Astrocyte (in vitro differentiated cells and primary cell): ENCODE measurements around the gene LIMK2. TPM values are rescaled to one million over a fixed set of nuclear protein-coding genes. Genes with fewer than 3 reads are reported as not detected.

ENCODE experiments used
- DNase-seq: peaks from one replicate; pipeline ENCODE4 v3.0.0-alpha.2; 2010; ENCODE audit warnings: low read depth
- FAIRE-seq: peaks from 2 replicates; lab custom pipeline; 2011; peaks lifted over from hg19 to GRCh38; lab: Jason Lieb, UNC
- H2AFZ ChIP-seq: 2 replicates; pipeline ENCODE4 v1.6.0; 2012; ENCODE audit warnings: low read depth, low read length, inconsistent platforms
- H3K27ac ChIP-seq: 2 replicates; pipeline ENCODE4 v1.5.1; 2011; ENCODE audit warnings: low read depth, low read length, inconsistent platforms
- H3K27me3 ChIP-seq: 2 replicates; pipeline ENCODE4 v1.6.0; 2011; ENCODE audit warnings: low read length, inconsistent platforms; ENCODE audit not compliant: insufficient read depth
- H3K36me3 ChIP-seq: 2 replicates; pipeline ENCODE4 v1.5.1; 2011; ENCODE audit warnings: low read length, inconsistent platforms; ENCODE audit not compliant: insufficient read depth
- H3K4me1 ChIP-seq: 2 replicates; pipeline ENCODE4 v1.5.1; 2011; ENCODE audit warnings: low read length, inconsistent platforms; ENCODE audit not compliant: insufficient read depth
- H3K4me2 ChIP-seq: 2 replicates; pipeline ENCODE4 v1.6.0; 2012; ENCODE audit warnings: low read length, inconsistent platforms
- H3K4me3 ChIP-seq: 2 replicates; pipeline ENCODE4 v1.5.1; 2011; ENCODE audit warnings: low read depth, mild to moderate bottlenecking, low read length, inconsistent platforms; ENCODE audit not compliant: insufficient read depth
- H3K79me2 ChIP-seq: 2 replicates; pipeline ENCODE4 v1.6.0; 2012; ENCODE audit warnings: mild to moderate bottlenecking, low read length, inconsistent platforms; ENCODE audit not compliant: insufficient read depth
- H3K9ac ChIP-seq: 2 replicates; pipeline ENCODE4 v1.6.0; 2012; ENCODE audit warnings: mild to moderate bottlenecking, low read length, inconsistent platforms
- H3K9me3 ChIP-seq: 2 replicates; pipeline ENCODE4 v1.5.1; 2012; ENCODE audit warnings: low read depth, mild to moderate bottlenecking, low read length, inconsistent platforms; ENCODE audit not compliant: insufficient read depth
- H4K20me1 ChIP-seq: 2 replicates; pipeline ENCODE4 v1.6.0; 2012; ENCODE audit warnings: low read length, inconsistent platforms; ENCODE audit not compliant: insufficient read depth
- H3K27ac Mint-ChIP-seq: one replicate; pipeline ENCODE4 v1.8.0; 2021; ENCODE audit warnings: mild to moderate bottlenecking, mixed read lengths; ENCODE audit not compliant: unreplicated experiment
- H3K27me3 Mint-ChIP-seq: one replicate; pipeline ENCODE4 v1.8.0; 2021; ENCODE audit warnings: low read depth, mixed read lengths; ENCODE audit not compliant: unreplicated experiment
- H3K36me3 Mint-ChIP-seq: one replicate; pipeline ENCODE4 v1.8.0; 2021; ENCODE audit warnings: low read depth, mixed read lengths; ENCODE audit not compliant: unreplicated experiment
- H3K4me1 Mint-ChIP-seq: one replicate; pipeline ENCODE4 v1.8.0; 2021; ENCODE audit warnings: low read depth, mixed read lengths; ENCODE audit not compliant: unreplicated experiment
- H3K4me3 Mint-ChIP-seq: one replicate; pipeline ENCODE4 v1.8.0; 2021; ENCODE audit warnings: mild to moderate bottlenecking, moderate library complexity, mixed read lengths; ENCODE audit not compliant: unreplicated experiment
- H3K9me3 Mint-ChIP-seq: one replicate; pipeline ENCODE4 v1.8.0; 2021; ENCODE audit warnings: mild to moderate bottlenecking, mixed read lengths; ENCODE audit not compliant: unreplicated experiment
- EZH2 ChIP-seq: IDR thresholded peaks from 2 replicates; pipeline ENCODE4 v1.6.1; 2012; ENCODE audit warnings: mild to moderate bottlenecking, low read length, inconsistent platforms; ENCODE audit not compliant: insufficient read depth
- total RNA-seq: library from RNA; stranded (reverse); gene quantifications from 2 replicates; pipeline ENCODE4 v1.2.1, GENCODE V29; 2021
- TF ChIP-seq, protein P1 (sequence below): IDR thresholded peaks from 2 replicates; pipeline ENCODE4 v1.5.1; 2011; ENCODE audit warnings: low read depth, mild to moderate bottlenecking, inconsistent platforms, low read length, moderate library complexity; ENCODE audit not compliant: insufficient read depth

The LIMK2 gene
- total RNA-seq, 1 donor from 2014 or later, result 128 TPM

DNA sequence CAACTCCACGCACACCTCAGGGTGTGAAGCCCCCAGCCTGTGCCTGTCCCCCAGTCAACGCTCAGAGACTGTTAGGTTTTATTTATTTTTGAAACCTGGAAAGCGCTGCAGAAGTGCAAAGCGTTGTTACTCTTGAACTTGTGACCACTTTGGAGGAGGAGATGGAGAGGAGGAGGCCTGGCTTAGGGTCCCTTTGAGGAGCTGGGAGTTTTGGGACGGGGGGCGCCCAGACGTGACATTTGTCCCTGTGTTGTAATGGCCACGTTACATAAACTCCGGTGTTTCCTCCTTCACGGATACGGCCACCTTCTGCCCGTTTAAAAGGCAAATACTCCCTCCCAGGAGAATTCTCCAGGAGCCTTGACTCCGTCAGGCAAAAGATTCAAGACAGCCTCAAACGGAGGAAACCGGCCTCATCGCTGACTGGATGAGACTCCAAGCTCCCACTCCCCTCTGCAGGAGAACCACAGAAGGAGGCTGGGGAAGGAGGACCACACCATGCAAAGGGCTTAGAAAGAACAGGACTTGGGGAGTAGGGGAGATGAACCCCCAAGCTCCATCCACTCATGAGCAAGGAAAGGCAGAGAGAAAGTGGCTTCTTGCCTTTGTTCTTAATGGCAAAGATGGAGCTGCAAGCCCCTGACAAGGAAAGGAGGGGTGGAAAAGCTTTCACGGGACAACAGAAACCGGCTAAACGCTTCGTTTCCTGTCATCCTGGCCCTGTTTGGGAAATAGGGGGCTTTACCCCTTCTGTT lies 79.6 kb downstream of the LIMK2 start:
- Histone ChIP-seq H3K79me2 (no peaks in the 10 kb centered on the region), H3K36me3 (peaks cover 2% of the 10 kb centered on the region), H3K4me3 (peak overlapping the region; percentile 64), H3K9me3 (no peaks in the 10 kb centered on the region), H2AFZ (peak overlapping the region; percentile 65), H3K4me1 (peaks cover 19% of the 10 kb centered on the region), H4K20me1 (no peaks in the 10 kb centered on the region), H3K27ac (peak overlapping the region; percentile 3), H3K4me2 (peak overlapping the region; percentile 95), H3K27me3 (peaks cover 5% of the 10 kb centered on the region), H3K9ac (peak overlapping the region; percentile 81)
- no peak for FAIRE-seq
- no peak for TF ChIP-seq EZH2
- TF ChIP-seq, protein P1, sequence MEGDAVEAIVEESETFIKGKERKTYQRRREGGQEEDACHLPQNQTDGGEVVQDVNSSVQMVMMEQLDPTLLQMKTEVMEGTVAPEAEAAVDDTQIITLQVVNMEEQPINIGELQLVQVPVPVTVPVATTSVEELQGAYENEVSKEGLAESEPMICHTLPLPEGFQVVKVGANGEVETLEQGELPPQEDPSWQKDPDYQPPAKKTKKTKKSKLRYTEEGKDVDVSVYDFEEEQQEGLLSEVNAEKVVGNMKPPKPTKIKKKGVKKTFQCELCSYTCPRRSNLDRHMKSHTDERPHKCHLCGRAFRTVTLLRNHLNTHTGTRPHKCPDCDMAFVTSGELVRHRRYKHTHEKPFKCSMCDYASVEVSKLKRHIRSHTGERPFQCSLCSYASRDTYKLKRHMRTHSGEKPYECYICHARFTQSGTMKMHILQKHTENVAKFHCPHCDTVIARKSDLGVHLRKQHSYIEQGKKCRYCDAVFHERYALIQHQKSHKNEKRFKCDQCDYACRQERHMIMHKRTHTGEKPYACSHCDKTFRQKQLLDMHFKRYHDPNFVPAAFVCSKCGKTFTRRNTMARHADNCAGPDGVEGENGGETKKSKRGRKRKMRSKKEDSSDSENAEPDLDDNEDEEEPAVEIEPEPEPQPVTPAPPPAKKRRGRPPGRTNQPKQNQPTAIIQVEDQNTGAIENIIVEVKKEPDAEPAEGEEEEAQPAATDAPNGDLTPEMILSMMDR, result no peak
- Mint-ChIP-seq H3K36me3 (peaks cover 10% of the 10 kb centered on the region), H3K4me1 (peaks cover 28% of the 10 kb centered on the region), H3K27me3 (no peaks in the 10 kb centered on the region), H3K4me3 (peak overlapping the region; percentile 93), H3K27ac (peak overlapping the region; percentile 62), H3K9me3 (peaks cover 2% of the 10 kb centered on the region)
- DNase-seq, result peak; percentile 21

DNA sequence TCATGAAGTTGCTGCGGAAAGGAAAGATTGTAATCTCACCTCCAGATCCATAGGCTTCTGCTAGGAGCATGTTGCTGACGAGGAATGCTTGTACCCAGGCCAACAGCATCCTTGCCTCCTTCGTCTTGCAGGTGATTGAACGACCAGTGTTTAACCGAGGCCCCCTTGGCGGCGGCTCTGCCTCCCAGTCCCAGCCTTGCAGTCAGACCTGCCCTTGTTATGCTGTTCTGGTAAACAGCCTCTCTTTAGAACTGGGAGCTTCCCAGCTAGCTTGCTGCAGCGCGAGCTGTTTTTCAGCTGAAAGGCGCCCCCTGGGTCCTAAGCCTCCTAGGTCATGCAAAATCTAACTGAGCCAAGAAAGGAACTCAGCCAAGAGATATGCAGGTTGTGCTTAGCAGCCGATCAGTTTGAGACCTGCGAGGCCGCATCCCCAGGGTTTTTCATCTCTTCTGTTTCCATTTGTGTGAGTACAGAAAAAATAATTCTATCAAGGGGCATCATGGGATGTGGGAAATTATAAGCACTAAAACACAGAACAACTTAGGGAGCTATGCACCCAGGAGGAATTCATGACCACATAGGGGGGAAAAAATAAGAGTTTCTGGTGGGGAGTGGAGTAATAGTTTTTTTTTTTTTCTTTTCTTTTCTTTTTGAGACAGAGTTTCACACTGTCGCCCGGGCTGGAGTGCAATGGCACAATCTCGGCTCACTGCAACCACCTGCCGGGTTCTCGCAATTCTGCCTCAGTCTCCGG lies 80.3 kb downstream of the LIMK2 start, which contains the start of gene PIK3IP1:
Gene PIK3IP1, minus strand, starts transcription at position 253 of the 754 bp plus-strand sequence. Its CDS starts 144 bp downstream, at position 109.
- H4K20me1 ChIP-seq, result no peaks in the 10 kb centered on the region
- H3K4me3 ChIP-seq, result peak within 1 kb of the TSS; percentile 64
- no peak for TF ChIP-seq EZH2
- TF ChIP-seq, protein P1, result peak; percentile 24
- FAIRE-seq, result no peak
- H3K27ac ChIP-seq, result peak within 1 kb of the TSS; percentile 3
- H3K36me3 Mint-ChIP-seq, result peaks cover 10% of the 10 kb centered on the region
- no peaks in the 10 kb centered on the region for H3K9me3 ChIP-seq
- H3K4me3 Mint-ChIP-seq, result peak within 1 kb of the TSS; percentile 93
- H3K27me3 Mint-ChIP-seq, result no peaks in the 10 kb centered on the region
- peaks cover 33% of the 10 kb centered on the region for H3K4me1 Mint-ChIP-seq
- H3K27ac Mint-ChIP-seq, result peak within 1 kb of the TSS; percentile 62
- peak within 1 kb of the TSS; percentile 81 for H3K9ac ChIP-seq
- H3K27me3 ChIP-seq, result peaks cover 5% of the 10 kb centered on the region
- peak within 1 kb of the TSS; percentile 65 for H2AFZ ChIP-seq
- DNase-seq, result peak; percentile 74
- H3K4me1 ChIP-seq, result peaks cover 19% of the 10 kb centered on the region
- no peaks in the 10 kb centered on the region for H3K79me2 ChIP-seq
- H3K4me2 ChIP-seq, result peak within 1 kb of the TSS; percentile 95
- H3K9me3 Mint-ChIP-seq, result peaks cover 2% of the 10 kb centered on the region
- H3K36me3 ChIP-seq, result peaks cover 2% of the 10 kb centered on the region
